Upper lobe of left lung (tissue), 6 donors: ENCODE results near the gene RABEPK. TPM values are rescaled to one million over a fixed set of nuclear protein-coding genes. Genes with fewer than 3 reads are reported as not detected.

ENCODE experiments used
- ATAC-seq, 2 donors: fragments of 200-7000 bp; cut with Tn5 transposase; one replicate each; pipeline ENCODE4 v1.9.1; 2022; ENCODE audit warnings: mild to moderate bottlenecking in 2 of 2, moderate library complexity in 2 of 2; ENCODE audit not compliant: low FRiP score in 2 of 2
- DNase-seq, 2 donors: peaks; one replicate each; pipeline ENCODE4 v3.0.0-alpha.2; 2019 to 2020
- H3K27ac ChIP-seq, 4 donors: fragments of 200-600 bp; sonication (generic); one replicate each; pipeline ENCODE4 v1.5.1; 2016 to 2019
- H3K27me3 ChIP-seq, 4 donors: fragments of 200-600 bp; sonication (generic); one replicate each; pipeline ENCODE4 v1.5.1; 2017 to 2019
- H3K36me3 ChIP-seq, 4 donors: fragments of 200-600 bp; sonication (generic); one replicate each; pipeline ENCODE4 v1.5.1; 2016 to 2019
- H3K4me1 ChIP-seq, 4 donors: fragments of 200-600 bp; sonication (generic); one replicate each; pipeline ENCODE4 v1.5.1; 2018 to 2019
- H3K4me3 ChIP-seq, 4 donors: fragments of 200-600 bp; sonication (generic); one replicate each; pipeline ENCODE4 v1.5.1; 2017 to 2019; ENCODE audit warnings: mild to moderate bottlenecking in 2 of 4, moderate library complexity in 1 of 4
- H3K9me3 ChIP-seq, 4 donors: fragments of 200-600 bp; sonication (generic); one replicate each; pipeline ENCODE4 v1.5.1; 2018 to 2019
- EP300 ChIP-seq, 4 donors: sonication (generic); formaldehyde crosslinking; IDR thresholded peaks; one replicate each; pipeline ENCODE4 v1.5.1; 2017; ENCODE audit warnings: antibody characterized with exemption in 4 of 4, control low read depth in 2 of 4
- POLR2A ChIP-seq, 4 donors: fragments of 450-650 bp; IDR thresholded peaks; one replicate each; pipeline ENCODE4 v1.5.1; 2016 to 2017; ENCODE audit warnings: antibody characterized with exemption in 4 of 4, mild to moderate bottlenecking in 2 of 4
- POLR2AphosphoS5 ChIP-seq, 2 donors: sonication (generic); formaldehyde crosslinking; IDR thresholded peaks; one replicate each; pipeline ENCODE4 v1.5.1; 2017; ENCODE audit warnings: antibody characterized with exemption in 2 of 2
- WGBS, 2 donors: methylation state at CpG; one replicate each; pipeline ENCODE4 v1.1.5; 2017 to 2018; 5-methylcytosine and 5-hydroxymethylcytosine counted together
- total RNA-seq, 6 donors: library from RNA; depleted of rRNA in 4 of 6; stranded (reverse); fragments of >200 nt in 4 of 6; gene quantifications; one replicate each; pipeline versions ENCODE4 v1.1.0 to v1.2.1, GENCODE V29; 2016 to 2021
- TF ChIP-seq, protein P1 (sequence below), 6 experiments: fragments of 450-650 bp in 4 of 6; fragments of 200-600 bp in 2 of 6; sonication (generic) in 2 of 6; IDR thresholded peaks; one replicate each; pipeline ENCODE4 v1.5.1; 2016 to 2019; ENCODE audit warnings: antibody characterized with exemption in 6 of 6
- donor health status: DM: no; HTN: no; CAD: no; lungs with moderate emphysema.
- donor health status: DM: no; HTN: yes; CAD: no; lungs with severe emphysema.

RABEPK gene, protein sequence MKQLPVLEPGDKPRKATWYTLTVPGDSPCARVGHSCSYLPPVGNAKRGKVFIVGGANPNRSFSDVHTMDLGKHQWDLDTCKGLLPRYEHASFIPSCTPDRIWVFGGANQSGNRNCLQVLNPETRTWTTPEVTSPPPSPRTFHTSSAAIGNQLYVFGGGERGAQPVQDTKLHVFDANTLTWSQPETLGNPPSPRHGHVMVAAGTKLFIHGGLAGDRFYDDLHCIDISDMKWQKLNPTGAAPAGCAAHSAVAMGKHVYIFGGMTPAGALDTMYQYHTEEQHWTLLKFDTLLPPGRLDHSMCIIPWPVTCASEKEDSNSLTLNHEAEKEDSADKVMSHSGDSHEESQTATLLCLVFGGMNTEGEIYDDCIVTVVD
- 10 to 100 TPM in 4 of 6 donors, 1 to 10 TPM in 2; 4.9 to 16.6 (median 12.7) TPM for total RNA-seq

DNA sequence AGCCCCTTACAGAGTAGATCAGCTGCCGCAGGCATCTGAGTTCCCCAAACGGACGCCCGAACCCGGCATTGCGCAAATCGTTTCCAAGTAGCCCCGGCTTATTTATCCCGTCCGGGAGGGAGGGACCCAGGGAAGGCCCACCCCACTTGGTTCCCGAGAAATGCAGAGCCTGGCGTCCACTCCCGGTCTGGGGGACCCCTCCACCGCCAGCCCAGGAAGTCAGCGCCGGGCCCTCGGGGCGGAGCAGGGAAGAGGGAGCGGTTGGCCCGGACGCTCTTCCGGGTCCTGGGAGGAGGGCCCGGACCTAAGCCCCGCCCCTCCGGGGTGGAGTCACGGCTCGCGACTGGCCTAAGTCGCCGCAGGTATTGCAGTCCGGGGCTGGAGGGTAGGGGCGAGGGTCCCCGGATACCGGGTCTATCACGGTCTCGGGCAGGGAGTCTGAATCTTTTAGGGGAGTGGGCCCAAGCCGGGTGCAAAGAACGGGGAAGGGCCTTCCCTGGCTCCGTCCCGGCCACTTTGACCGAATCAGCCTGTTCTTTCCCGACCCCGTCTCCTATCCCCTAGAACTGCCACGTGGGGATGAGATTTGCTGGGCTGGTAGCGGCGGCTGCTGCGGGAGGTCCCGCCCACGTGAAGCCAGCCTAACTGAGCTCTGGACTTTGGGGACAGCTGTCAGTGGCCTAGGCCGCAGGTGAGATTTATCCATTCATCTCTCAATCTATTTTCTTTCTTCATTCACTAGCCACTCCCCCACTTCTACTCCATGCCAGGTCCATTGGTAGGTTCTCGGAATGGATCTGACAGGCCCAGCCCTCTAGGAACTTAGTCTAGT lies at the start of gene RABEPK:
RABEPK (plus strand) TSS at position 327 of the 832 bp plus-strand sequence. CDS start 2,472 bp downstream, outside the sequence.
- 0 to 1% methylated on average over 21 to 49 of the region's 51 CpGs for WGBS, 2 donors
- no peaks in the 10 kb centered on the region for H3K9me3 ChIP-seq
- peak; percentile 99 to 100 for ATAC-seq
- DNase-seq = peak; percentile 93 to 99
- peaks cover 11 to 19% (median 14%) of the 10 kb centered on the region in 4 donors for H3K4me1 ChIP-seq
- no peaks in the 10 kb centered on the region for H3K27me3 ChIP-seq
- peaks cover 0 to 23% (median 5%) of the 10 kb centered on the region in 4 donors for H3K36me3 ChIP-seq
- peak within 1 kb of the TSS; percentile 56 to 77 (median 70) for H3K4me3 ChIP-seq
- H3K27ac ChIP-seq = peak within 1 kb of the TSS; percentile 89 to 93 (median 91)
- TF ChIP-seq POLR2A (IDR thresholded peaks at IDR 0.05) (peak; percentile 52 to 88 (median 75)), POLR2AphosphoS5 (IDR thresholded peaks at IDR 0.05) (peak; percentile 89 to 91), EP300 (IDR thresholded peaks at IDR 0.05) (peak in 1 of 4 donors; percentile 12)
- TF ChIP-seq, protein P1, sequence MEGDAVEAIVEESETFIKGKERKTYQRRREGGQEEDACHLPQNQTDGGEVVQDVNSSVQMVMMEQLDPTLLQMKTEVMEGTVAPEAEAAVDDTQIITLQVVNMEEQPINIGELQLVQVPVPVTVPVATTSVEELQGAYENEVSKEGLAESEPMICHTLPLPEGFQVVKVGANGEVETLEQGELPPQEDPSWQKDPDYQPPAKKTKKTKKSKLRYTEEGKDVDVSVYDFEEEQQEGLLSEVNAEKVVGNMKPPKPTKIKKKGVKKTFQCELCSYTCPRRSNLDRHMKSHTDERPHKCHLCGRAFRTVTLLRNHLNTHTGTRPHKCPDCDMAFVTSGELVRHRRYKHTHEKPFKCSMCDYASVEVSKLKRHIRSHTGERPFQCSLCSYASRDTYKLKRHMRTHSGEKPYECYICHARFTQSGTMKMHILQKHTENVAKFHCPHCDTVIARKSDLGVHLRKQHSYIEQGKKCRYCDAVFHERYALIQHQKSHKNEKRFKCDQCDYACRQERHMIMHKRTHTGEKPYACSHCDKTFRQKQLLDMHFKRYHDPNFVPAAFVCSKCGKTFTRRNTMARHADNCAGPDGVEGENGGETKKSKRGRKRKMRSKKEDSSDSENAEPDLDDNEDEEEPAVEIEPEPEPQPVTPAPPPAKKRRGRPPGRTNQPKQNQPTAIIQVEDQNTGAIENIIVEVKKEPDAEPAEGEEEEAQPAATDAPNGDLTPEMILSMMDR (IDR thresholded peaks at IDR 0.05) = peak in 1 of 6 experiments; percentile 8

DNA sequence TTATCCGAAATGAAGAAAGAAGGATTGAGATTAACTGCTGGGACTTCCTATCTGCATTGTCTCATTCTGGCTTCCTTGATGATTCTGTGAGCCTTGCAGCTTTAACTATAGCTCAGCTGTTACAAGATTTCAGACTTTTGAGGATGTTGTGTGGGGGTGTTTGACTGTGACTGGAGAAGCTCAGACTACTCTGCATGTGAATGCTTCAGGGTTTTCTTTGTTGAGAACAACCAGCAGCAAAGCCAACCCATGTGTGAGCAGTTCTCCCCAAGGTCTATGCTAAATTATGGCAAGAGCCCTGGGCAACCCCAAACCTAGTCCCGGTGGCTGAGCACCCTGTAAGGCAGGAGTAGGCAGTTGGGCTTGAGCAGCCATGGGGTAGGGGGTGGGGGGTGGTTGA lies 48.6 kb upstream of the RABEPK start:
- DNase-seq (no peak), ATAC-seq (no peak)
- Histone ChIP-seq H3K9me3 (no peaks in the 10 kb centered on the region), H3K4me1 (peaks cover 2 to 16% (median 6%) of the 10 kb centered on the region in 4 donors), H3K4me3 (no peak overlapping the region), H3K27me3 (no peaks in the 10 kb centered on the region), H3K36me3 (peaks cover 18 to 58% (median 41%) of the 10 kb centered on the region in 4 donors), H3K27ac (no peak overlapping the region)
- 94 to 98% methylated on average over 1 to 2 of the region's 2 CpGs for WGBS, 2 donors
- TF ChIP-seq POLR2A (IDR thresholded peaks at IDR 0.05) (no peak), EP300 (IDR thresholded peaks at IDR 0.05) (no peak)
- TF ChIP-seq, protein P1 (IDR thresholded peaks at IDR 0.05) = no peak

DNA sequence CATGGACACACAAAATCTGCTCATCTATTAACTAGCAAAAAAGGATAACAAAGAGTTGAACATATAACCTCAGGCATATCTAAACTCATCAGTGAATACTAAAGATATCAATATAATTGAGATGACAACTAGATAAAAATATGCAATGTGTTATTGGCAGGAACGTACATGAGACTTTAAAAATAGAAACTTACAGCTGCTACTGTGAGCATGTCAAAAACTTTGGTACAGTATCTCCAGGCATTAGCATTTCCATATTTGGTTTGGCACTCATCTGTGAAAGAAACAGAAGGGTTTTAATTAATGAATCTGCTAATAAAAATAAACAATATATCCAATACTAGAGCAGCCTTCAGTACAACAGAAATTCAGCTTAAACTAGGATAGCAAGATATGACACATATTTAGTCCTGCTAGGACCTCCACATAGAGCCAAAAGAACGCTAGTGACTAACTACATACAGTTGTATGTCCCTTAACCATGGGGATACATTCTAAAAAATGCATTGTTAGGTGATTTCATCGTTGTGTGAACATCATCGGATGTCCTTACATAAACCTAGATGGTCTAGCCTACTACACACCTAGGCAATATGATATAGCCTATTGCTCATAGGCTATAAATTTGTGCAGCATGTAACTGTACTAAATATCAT lies 46.5 kb upstream of the RABEPK start:
- TF ChIP-seq, protein P1 (IDR thresholded peaks at IDR 0.05) = no peak
- TF ChIP-seq POLR2AphosphoS5 (IDR thresholded peaks at IDR 0.05) (no peak), EP300 (IDR thresholded peaks at IDR 0.05) (no peak), POLR2A (IDR thresholded peaks at IDR 0.05) (no peak)
- DNase-seq = no peak
- H3K4me1 ChIP-seq = no peaks in the 10 kb centered on the region
- no peaks in the 10 kb centered on the region for H3K27me3 ChIP-seq
- no peak overlapping the region for H3K27ac ChIP-seq
- peaks cover 18 to 73% (median 45%) of the 10 kb centered on the region in 4 donors for H3K36me3 ChIP-seq
- H3K9me3 ChIP-seq = no peaks in the 10 kb centered on the region
- no peak for ATAC-seq
- no peak overlapping the region for H3K4me3 ChIP-seq
- 84 to 87% methylated on average over 4 of the region's 4 CpGs for WGBS, 2 donors

DNA sequence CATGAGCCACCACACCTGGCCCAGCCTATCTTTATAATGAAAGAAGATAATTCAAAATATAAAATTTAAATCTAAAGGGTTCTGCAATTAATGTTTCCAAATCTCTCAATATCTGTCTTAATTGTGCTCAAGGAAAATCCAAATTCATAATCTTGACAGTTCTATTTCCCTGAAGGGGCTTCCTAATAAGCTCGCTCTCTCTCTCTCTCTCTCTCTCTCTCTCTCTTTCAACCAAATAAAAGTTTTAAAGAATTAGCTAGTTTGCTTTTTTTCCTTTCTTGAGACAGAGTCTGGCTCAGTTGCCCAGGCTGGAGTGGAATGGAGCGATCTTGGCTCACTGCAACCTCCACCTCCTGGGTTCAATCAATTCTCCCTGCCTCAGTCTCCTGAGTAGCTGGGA lies 43.8 kb upstream of the RABEPK start:
- ATAC-seq = no peak
- TF ChIP-seq POLR2A (IDR thresholded peaks at IDR 0.05) (no peak), EP300 (IDR thresholded peaks at IDR 0.05) (no peak)
- TF ChIP-seq, protein P1 (IDR thresholded peaks at IDR 0.05) = no peak
- Histone ChIP-seq H3K4me3 (no peak overlapping the region), H3K9me3 (no peaks in the 10 kb centered on the region), H3K27ac (no peak overlapping the region), H3K36me3 (peaks cover 14 to 49% (median 27%) of the 10 kb centered on the region in 4 donors), H3K27me3 (no peaks in the 10 kb centered on the region), H3K4me1 (peaks cover 3 to 15% (median 12%) of the 10 kb centered on the region in 4 donors)
- no peak for DNase-seq
- 96 to 97% methylated on average over 2 of the region's 2 CpGs for WGBS, 2 donors
